Stromal cell of bone marrow (primary cell): Measurements from ENCODE around the gene FN3K.
A peak's percentile ranks its signal among the peaks of the same experiment; 100 is the strongest.
"Not testable (repeated sequence)": the region's sequence is repeated elsewhere in the genome, so short reads cannot be mapped to it uniquely, and the experiment has no call there.

Source experiments
- DNase-seq: peaks from one replicate; pipeline ENCODE4 v3.0.0-alpha.2; 2012; ENCODE audit warnings: low read depth

Gene FN3K

GRCh38 chr17:82775001-82775823 lies 39.8 kb downstream of the FN3K start:
- DNase-seq, result no peak

DNA sequence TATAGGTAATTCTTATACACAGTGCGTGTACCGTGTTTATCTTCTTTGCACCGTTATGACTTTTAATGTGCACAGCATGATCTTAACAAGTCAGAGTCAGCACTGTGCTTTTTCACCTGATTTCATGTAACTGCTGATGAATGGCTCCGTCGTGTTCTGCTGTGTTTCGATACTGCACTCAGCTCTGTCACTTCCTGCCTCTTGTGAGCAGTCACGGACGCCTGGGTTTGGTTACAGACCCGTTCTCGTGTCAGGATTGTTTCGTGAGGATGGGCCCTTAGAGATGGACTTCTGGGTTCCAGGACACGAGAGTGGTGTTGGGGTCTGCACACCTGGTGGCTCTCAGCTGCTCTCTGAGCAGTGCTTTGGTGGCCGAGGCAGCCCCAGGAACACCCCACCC lies 41.0 kb downstream of the FN3K start:
- DNase-seq, result no peak

GRCh38 chr17:82777778-82778375 lies 42.5 kb downstream of the FN3K start:
- not testable (repeated sequence) for DNase-seq

DNA sequence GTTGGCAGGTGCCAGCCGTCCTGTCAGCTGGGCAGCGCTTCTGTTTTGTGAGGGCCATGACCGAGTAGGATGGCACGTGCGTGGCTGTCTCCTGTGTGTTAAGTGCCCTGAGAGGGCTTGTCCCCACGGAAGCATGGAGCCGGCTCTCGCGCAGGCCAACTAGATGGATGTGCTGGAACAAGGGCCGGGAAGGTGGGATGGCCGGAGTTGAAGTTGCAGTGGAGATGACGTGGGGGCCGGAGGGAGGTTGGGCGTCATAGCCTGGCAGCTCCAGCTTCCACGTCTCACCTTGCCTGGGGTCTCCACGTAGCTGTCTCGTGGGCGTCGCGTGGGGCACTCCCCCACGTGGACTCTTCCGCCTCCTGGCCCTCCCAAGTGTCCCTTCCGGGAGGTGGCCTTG lies 44.1 kb downstream of the FN3K start:
- no peak for DNase-seq

GRCh38 chr17:82780195-82780594 lies 44.8 kb downstream of the FN3K start:
- DNase-seq, result no peak

DNA sequence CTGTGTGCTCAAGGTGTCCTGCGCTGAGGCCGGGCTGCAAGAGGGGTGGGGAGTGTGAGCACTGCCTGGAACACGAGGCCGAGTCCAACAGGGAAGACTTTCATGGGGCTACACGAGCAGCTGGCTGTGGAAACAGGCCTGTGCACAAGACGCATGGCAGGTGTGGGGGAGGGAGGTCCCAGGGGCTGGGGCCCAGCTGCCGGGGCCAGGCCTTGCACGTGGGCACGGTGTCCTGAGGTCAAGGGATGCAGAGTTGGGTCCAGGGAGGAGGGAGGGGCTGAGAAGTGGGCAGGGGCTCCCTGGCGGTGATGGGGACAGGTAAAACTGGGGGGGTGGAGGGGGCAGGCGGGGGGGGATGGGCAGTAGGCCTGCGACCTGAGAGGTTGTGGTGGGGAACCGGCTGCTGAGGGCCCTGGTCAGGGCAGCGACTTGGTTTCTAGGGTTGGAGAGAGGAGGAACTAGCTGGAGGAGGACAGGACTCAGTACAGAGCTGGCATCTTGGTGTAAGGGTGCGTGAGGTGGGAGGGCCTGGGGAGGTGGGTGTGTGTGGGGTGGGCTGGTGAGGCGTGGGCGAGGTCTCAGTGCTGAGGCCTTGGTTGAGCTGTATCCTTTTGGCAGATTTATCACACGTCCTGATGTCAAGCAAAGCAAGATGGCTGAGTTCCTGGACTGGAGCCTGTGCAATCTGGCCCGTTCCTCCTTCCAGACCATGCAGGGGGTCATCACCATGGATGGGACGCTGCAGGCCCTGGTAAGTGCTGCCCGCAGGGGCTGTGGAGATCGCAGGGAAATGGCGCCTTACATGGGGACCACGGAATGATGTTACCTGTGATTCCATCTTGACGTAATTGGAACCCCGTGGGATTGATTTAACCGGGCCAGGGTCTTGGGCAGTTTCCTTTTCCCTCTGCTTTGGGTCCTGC lies 45.8 kb downstream of the FN3K start:
- no peak for DNase-seq

DNA sequence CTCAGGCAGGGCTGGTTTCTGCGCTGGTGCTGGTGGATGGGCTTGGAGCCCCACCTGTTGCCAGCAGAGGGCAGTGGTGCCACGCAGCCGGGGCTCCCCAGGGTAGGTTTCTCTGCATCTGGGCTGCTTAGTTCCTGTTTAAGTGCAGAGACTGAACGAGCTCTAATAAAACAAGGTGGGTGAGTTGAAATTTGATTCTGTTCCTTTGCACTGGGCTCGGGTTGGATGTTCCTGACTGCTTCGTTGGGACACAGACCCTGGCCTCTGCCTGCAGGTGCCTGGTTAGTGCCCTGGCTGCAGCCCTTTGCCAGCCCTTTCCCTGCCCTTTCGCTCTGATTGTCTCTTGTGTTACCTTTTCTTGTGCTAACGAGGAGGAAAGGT lies 46.5 kb downstream of the FN3K start:
- DNase-seq, result peak; percentile 52

- DNase-seq, result no peak
Observed at GRCh38 chr17:82782657-82783207, 47.3 kb downstream of the FN3K start.

DNA sequence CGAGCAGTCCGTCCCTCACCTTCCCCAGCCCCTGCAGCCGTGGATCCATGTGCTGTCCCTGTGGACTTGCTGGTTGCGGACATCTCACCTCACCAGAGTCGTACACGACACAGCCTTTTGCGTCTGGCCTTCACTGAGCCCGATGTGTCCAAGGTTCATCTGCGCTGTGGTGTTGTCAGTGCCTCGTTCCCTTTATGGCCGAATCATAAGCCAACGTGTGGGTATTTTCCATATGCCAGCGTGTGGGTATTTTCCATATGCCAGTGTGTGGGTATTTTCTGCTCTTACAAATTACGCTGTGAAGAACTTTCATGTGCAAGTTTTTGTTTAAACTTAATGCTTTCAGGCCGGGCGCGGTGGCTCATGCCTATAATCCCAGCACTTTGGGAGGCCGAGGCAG lies 48.1 kb downstream of the FN3K start:
- no peak for DNase-seq

DNA sequence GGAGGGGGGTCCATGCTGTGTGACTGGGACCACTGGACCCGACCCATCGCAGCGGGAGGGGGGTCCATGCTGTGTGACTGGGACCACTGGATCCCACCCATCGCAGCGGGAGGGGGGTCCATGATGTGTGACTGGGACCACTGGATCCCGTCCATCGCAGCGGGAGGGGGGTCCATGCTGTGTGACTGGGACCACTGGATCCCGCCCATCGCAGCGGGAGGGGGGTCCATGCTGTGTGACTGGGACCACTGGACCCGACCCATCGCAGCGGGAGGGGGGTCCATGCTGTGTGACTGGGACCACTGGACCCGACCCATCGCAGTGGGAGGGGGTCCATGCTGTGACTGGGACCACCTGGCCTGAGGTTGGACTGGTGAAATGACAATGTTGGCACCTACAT lies 50.2 kb downstream of the FN3K start:
- DNase-seq, result not testable (repeated sequence)

GRCh38 chr17:82786427-82786826 lies 51.0 kb downstream of the FN3K start:
- no peak for DNase-seq

DNA sequence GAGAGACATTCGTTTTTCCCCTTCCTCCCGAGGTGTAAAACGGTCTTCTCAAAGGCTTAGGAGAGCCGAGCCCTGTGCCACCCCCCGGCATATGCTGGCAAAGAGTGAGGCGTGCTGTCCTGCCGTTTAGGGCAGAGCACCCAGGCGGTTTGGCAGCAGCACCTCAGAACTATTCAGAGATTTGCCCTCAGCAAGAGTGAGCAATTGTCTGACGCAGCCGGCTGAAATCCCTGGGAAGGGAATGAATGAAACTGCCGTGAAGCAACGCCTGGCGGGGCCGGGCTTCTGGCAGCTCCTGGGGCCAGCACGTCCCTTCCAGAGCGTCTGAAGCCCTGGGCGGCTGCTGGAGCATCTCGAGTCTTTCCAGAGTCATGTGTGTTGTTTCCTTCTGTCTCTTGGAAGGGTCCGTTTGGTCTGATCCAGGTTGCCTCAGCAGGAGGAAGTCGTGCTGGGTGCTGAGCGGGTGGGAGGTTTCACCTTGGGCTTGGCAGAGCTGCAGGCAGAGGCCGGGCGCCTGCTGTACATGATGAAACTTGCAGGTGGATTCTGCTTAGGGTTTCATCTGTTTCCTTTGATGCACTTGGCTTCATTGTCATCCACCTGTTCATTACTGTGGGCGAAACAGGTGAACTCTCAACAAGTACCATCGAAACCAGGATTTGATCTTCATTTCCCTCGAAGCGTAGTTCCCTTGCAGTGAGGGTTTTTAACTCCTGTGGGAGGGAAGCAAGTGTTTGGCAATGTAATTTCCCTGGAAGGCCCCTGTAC lies 51.9 kb downstream of the FN3K start:
- DNase-seq, result peak; percentile 60

GRCh38 chr17:82788206-82789001 lies 53.0 kb downstream of the FN3K start:
- no peak for DNase-seq

GRCh38 chr17:82789051-82789592 lies 53.7 kb downstream of the FN3K start:
- DNase-seq, result no peak

GRCh38 chr17:82789806-82790205 lies 54.4 kb downstream of the FN3K start:
- no peak for DNase-seq

DNA sequence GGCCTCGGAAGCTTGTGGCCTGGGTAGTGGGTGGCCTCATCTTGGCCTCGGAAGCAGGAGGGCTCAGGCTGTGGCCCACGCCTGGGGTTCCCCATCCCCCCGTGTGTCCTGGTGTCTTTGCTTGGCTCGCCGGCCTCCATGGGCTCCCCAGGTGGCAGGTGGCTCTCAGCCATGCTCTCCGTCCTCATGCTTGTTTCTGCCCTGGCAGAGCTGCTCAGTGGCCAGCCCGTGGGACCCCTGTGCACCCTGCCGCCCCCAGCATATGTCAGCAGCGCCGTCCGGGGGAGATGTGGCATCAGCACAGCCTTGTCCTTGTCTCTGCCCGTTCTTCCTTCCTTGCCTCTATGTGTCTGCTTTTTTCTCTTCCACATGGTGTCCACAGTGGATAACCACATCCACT lies 55.0 kb downstream of the FN3K start:
- no peak for DNase-seq

DNA sequence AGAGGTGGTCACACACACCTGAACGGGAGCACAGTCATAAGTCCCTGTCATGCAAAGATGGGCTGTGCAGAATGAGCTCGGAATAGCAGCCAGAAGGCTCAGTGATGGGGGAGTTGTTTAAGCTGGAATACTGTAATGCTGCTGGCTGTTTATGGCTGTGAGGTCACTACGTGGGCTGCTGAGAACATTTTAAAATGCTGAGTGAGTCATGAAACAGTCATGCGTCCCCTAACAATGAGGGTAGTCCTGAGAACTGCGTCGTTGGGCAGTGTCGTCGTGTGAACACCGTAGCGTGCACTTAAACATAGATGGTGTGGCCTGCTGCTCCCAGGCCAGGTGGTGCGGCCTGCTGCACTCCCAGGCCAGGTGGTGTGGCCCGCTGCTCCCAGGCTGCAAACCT lies 56.1 kb downstream of the FN3K start:
- DNase-seq, result peak; percentile 33

GRCh38 chr17:82793974-82794630 lies 58.7 kb downstream of the FN3K start:
- peak; percentile 34 for DNase-seq

DNA sequence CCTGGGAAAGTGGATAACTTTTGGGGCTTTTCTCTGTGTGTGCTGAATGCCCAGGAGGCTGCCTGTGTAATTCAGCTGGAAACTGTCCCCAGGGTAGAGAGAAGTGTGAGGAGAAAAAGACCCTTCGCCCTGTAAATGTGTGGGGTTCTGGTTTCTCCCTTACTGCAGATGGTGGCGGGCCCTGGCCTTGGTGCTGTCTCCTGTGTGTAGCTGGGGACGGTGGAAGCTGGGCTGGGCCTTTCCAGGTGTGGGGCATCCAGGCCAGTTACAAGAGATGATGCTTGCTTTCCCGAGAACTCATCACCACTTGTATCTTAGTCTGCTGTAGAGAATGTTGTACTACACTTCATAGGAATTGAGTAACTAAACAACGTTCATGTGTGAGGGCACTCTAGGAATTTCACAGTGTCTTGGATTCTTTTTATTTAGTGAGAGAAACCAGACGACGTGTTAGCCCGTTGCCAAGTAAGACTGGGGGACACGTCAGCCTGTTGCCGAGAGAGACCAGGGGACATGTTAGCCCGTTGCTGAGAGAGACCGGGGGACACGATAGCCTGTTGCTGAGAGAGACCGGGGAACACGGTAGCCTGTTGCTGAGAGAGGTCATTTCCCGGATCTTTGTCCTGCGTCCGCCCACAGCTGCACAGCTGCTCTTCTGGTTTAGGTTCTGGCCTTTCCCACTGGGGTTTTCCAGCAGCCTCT lies 59.5 kb downstream of the FN3K start:
- DNase-seq, result no peak
